Adipocyte (in vitro differentiated cells): ENCODE measurements around the gene TMEM184B.

Experiments used
- DNase-seq: peaks from one replicate; pipeline ENCODE4 v3.0.0-alpha.2; 2015; ENCODE audit warnings: low read depth
- H3K27me3 ChIP-seq: replicated peaks from 2 replicates; pipeline ENCODE4 v1.7.0; 2013; ENCODE audit warnings: mild to moderate bottlenecking, low read length, moderate library complexity; ENCODE audit not compliant: control insufficient read depth, insufficient read depth
- H3K36me3 ChIP-seq: 2 replicates; pipeline ENCODE4 v1.7.0; 2013; ENCODE audit warnings: low read length, mild to moderate bottlenecking, moderate library complexity; ENCODE audit not compliant: control insufficient read depth, insufficient read depth, severe bottlenecking
- H3K4me1 ChIP-seq: 2 replicates; pipeline ENCODE4 v1.7.0; 2013; ENCODE audit warnings: mild to moderate bottlenecking, low read length, moderate library complexity; ENCODE audit not compliant: control insufficient read depth, insufficient read depth
- H3K4me3 ChIP-seq: 2 replicates; pipeline ENCODE4 v1.7.0; 2013; ENCODE audit warnings: mild to moderate bottlenecking, low read length, moderate library complexity
- H3K9ac ChIP-seq: 2 replicates; pipeline ENCODE4 v1.7.0; 2013; ENCODE audit warnings: mild to moderate bottlenecking, low read length, moderate library complexity
- H3K9me3 ChIP-seq: 2 replicates; pipeline ENCODE4 v1.7.0; 2013; ENCODE audit warnings: mild to moderate bottlenecking, low read length, moderate library complexity; ENCODE audit not compliant: control insufficient read depth

TMEM184B gene

DNA sequence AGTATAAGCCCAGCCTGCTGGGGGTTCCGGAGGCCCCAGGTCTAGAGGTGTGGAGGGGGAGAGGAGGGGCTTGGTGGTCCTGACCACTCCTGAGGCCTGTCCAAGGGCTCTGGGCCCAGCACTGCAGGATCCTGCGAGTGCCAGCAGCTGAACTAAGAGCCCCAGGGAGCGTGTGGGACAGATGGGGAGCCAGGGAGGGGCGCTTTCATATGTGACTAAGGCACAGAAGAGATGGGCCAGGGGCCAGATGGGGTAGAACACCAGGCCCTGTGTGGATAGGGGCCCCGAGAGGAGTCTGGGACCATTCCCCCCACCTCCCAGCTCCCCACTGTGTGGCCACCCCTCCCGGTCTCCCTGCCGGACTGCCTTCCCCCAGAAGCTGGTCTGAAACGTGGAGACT, 52.6 kb downstream of the TMEM184B start:
- Histone ChIP-seq H3K4me1 (peaks cover 45% of the 10 kb centered on the region), H3K36me3 (peaks cover 34% of the 10 kb centered on the region), H3K9me3 (no peaks in the 10 kb centered on the region), H3K9ac (peak overlapping the region; percentile 54), H3K27me3 (no peaks in the 10 kb centered on the region), H3K4me3 (no peak overlapping the region)
- DNase-seq: no peak

DNA sequence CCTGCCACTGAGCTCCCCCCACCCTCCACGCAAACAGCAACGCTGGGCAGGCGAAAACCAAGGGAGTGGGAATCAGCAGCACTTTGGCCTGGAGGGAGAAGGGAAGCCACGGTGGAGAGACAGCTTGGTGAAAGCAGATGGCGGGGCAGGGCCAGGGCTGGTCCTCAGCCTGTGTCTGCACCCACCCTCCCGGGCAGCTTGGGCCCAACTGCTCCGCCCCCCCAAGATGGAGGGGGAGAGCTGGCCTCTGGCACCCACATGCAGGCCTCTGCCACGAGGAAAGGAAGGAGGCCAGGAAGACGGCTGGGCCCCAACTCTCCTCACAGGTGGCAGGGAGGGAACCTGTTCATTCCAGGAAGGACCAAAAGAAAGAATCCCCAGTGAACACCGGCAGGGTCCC, 53.2 kb downstream of the TMEM184B start:
- Histone ChIP-seq H3K4me1 (peaks cover 49% of the 10 kb centered on the region), H3K9me3 (no peaks in the 10 kb centered on the region)
- DNase-seq: no peak

DNA sequence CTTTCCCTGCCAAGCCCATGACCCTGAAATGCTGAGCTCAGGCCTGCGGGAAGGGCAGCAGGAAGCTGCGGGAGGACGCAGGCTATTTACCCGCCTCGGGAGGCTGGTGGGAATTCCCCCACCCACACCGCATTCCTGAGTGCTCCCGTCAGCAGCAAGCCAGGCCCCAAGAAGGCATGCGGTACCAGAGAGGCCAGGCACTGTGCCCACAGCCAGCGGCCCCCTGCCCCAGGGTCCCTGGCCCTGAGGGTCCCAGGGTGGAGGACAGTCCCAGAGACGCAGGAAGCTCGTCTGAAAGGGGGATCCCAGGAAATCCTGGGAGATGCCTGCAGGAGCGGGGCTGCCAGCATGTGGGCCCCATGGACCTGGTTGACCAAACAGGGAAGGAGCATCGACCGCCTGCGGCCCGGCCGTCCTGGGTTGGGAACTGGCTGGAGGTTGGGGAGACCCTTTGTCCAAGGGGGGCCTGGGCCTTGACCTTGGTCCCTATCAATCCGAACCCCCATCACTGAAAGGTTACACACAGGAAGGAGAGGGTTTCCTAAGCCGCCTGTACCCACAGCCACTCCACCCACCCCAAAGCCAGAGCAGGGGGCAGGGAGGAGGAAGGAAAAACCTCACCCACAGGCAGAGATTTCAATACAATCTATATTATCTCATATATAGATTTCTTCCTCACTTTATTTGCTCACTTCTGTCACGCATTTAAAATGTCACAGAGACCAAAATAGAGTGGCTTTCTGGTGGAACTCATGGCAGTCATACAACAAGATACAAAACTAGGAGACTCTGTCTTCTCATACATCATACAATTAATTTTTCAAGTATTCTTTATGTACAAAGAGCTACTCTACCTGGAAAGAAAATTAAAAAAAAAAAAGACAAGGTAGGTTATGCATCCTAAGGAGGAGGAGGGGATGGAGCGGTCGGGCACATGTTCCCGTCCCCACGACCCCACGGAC, 53.9 kb downstream of the TMEM184B start:
- H3K9ac ChIP-seq: peak overlapping the region; percentile 67
- peaks cover 24% of the 10 kb centered on the region for H3K36me3 ChIP-seq
- H3K4me1 ChIP-seq: peaks cover 55% of the 10 kb centered on the region
- DNase-seq: peak; percentile 95
- no peaks in the 10 kb centered on the region for H3K9me3 ChIP-seq
- no peaks in the 10 kb centered on the region for H3K27me3 ChIP-seq
- no peak overlapping the region for H3K4me3 ChIP-seq

More for the DNA sequence above, 53.2 kb downstream of the TMEM184B start:
- Histone ChIP-seq H3K36me3 (peaks cover 29% of the 10 kb centered on the region), H3K27me3 (no peaks in the 10 kb centered on the region), H3K4me3 (no peak overlapping the region), H3K9ac (peak overlapping the region; percentile 54)

DNA sequence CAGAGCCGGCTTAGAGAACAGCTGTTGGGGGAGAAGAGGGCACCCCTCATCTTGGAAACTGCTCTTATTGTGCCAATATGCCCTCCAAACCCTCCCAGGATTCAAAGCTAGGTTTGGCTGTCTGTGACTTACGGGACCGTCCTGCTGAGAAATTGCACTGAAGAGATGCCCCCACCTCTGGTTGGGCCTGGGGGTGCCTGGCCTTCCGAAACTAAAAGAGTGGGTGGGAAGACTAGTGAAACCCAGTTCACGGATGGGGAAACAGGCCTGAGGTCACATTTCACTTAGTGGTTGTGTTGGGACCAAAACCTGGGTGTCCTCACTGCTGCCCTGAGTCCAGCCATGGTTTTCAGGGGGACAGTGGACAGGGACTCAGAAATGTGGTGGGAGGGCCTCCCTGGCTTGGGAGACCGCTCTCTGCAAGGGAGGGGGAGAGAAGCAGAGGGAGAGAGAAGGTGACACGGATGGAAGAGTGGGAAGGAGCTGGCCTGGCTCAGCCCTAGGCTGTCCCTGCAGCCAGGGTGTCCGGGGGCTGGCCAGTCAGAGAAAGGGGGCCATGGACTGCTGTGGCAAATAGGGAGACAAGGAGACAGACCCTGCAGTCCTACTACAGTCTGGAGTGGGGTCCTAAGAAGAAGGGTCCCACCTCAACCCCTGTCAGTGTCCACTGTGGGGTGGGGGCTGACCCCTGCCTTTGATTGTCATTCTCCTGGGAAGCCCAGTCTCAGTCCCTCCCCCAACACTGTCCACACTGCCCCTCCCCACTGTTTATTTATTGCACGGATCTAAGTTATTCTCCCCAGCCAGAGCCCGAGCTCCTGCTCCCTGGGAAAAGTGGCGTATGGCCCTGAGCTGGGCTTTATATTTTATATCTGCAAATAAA, 57.4 kb downstream of the TMEM184B start:
- Histone ChIP-seq H3K4me3 (no peak overlapping the region), H3K4me1 (peaks cover 45% of the 10 kb centered on the region), H3K36me3 (peaks cover 9% of the 10 kb centered on the region), H3K9me3 (no peaks in the 10 kb centered on the region), H3K27me3 (no peaks in the 10 kb centered on the region), H3K9ac (no peak overlapping the region)
- DNase-seq: no peak

DNA sequence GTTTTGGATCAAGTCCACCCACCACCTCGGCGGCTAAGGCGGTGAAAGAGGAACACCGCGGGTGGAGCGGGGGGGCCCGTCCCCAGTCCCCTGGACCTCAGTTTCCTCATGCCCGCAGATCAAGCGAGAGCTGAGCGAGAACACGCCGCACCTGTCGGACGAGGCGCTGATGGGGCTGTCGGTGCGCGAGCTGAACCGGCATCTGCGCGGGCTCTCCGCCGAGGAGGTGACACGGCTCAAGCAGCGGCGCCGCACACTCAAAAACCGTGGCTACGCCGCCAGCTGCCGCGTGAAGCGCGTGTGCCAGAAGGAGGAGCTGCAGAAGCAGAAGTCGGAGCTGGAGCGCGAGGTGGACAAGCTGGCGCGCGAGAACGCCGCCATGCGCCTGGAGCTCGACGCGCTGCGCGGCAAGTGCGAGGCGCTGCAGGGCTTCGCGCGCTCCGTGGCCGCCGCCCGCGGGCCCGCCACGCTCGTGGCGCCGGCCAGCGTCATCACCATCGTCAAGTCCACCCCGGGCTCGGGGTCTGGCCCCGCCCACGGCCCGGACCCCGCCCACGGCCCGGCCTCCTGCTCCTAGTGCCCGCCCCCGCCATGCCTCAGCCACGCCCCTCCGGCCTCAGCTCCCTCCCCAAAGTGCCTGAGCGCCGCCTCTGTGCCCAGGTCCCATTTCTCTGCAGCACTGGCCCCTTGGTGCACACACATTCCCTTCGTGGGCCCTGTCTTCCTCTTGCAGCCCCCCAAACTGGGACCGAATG, 58.3 kb downstream of the TMEM184B start:
- H3K27me3 ChIP-seq: no peaks in the 10 kb centered on the region
- H3K4me1 ChIP-seq: peaks cover 36% of the 10 kb centered on the region
- peak overlapping the region; percentile 51 for H3K4me3 ChIP-seq
- no peaks in the 10 kb centered on the region for H3K9me3 ChIP-seq
- peak; percentile 72 for DNase-seq
- peak overlapping the region; percentile 33 for H3K9ac ChIP-seq
- H3K36me3 ChIP-seq: peaks cover 9% of the 10 kb centered on the region

DNA sequence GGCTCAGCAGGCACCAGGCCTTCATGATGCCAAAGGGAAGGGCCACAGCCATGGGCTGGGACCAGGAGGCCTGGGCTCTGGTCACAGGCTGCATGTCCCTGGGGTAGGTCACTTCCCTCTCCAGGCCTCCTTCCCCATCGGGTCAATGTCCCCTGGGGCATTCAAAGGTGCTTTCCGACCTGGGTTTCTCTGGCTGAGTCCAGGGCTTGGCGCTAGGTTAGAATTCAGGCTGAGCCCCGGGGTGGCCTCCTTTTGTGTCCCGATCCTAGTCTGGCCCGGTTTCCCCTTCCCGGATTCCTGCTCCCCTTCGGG, 58.9 kb downstream of the TMEM184B start:
- Histone ChIP-seq H3K9ac (peak overlapping the region; percentile 33), H3K36me3 (peaks cover 9% of the 10 kb centered on the region), H3K27me3 (no peaks in the 10 kb centered on the region), H3K4me1 (peaks cover 30% of the 10 kb centered on the region), H3K9me3 (no peaks in the 10 kb centered on the region), H3K4me3 (peak overlapping the region; percentile 51)
- DNase-seq: no peak

DNA sequence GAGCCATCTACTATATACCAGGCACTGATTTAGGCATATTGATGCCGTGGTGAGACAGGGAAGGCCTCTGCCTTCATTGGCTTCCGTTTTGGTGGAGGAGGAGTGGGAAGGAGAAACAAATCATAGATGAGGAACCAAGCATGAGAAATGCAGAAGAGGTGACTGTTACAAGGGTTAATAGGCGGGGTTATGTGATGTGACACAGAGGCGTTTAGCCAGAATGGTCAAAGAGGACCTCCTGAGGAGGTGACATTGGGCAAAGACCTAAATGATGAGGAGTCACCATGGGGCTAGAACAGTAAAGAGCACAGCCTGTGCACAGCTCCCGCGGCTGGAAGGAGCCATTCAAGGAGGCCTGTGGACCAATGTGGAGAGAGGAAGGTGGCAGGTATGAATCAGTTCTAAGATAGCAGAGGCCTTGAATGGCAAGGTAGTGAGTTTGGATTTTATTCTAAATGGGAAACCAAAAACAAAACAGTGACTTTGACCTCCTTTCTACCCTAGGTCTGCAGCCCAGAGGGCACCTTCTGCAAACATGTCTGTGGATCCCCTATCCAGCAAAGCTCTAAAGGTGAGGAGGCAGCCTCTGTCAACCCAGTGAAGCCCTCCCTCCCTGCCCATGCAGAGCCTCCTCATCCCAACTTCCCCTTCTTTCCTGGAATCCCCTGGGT, 59.4 kb downstream of the TMEM184B start:
- no peak overlapping the region for H3K4me3 ChIP-seq
- H3K4me1 ChIP-seq: peaks cover 25% of the 10 kb centered on the region
- H3K9me3 ChIP-seq: no peaks in the 10 kb centered on the region
- H3K27me3 ChIP-seq: no peaks in the 10 kb centered on the region
- peaks cover 9% of the 10 kb centered on the region for H3K36me3 ChIP-seq
- H3K9ac ChIP-seq: peak overlapping the region; percentile 33
- no peak for DNase-seq

DNA sequence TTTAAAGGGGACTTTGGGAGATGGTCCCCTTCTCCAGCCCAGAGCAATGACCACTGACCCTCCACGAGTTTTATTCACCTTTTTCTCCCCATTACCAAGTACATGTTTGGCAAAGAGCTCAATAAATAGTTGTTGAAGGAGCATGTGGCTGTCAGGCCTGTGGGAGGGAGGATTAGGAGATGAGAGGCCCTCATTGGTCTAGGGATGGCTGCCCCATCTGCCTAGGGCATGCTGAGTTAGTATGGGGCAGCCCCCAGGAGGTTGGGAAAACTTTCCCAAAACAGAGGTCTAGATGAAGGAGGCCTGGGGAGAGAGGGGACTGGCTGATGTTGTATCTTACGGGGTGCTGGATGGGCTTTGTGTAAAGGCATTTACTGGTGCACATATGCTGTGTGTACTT, 60.4 kb downstream of the TMEM184B start:
- H3K4me1 ChIP-seq: peaks cover 16% of the 10 kb centered on the region
- no peak for DNase-seq
- peaks cover 9% of the 10 kb centered on the region for H3K36me3 ChIP-seq
- H3K9ac ChIP-seq: no peak overlapping the region
- H3K9me3 ChIP-seq: no peaks in the 10 kb centered on the region
- no peaks in the 10 kb centered on the region for H3K27me3 ChIP-seq
- no peak overlapping the region for H3K4me3 ChIP-seq

DNA sequence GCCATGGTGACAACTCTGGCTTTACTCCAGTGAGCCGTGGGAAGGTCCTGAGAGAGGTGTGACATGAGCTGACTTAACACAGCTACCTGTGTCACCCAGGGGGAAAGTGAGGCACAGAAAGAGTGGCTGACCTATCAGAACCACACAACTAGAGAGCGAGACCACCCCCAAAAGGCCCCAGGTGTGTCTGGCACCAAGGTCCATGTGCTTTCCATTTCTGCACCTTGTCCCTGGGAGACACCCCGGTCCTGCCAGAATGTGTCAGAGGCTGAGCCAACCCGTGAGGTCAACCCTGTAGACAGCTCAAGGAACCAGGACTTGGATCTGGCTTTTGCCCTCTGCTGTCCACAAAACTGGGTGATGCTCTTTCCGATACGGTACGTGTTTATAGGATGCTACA, 61.3 kb downstream of the TMEM184B start:
- no peak for DNase-seq
- Histone ChIP-seq H3K9ac (no peak overlapping the region), H3K4me1 (peaks cover 16% of the 10 kb centered on the region), H3K36me3 (peaks cover 7% of the 10 kb centered on the region), H3K27me3 (no peaks in the 10 kb centered on the region), H3K9me3 (no peaks in the 10 kb centered on the region), H3K4me3 (no peak overlapping the region)

DNA sequence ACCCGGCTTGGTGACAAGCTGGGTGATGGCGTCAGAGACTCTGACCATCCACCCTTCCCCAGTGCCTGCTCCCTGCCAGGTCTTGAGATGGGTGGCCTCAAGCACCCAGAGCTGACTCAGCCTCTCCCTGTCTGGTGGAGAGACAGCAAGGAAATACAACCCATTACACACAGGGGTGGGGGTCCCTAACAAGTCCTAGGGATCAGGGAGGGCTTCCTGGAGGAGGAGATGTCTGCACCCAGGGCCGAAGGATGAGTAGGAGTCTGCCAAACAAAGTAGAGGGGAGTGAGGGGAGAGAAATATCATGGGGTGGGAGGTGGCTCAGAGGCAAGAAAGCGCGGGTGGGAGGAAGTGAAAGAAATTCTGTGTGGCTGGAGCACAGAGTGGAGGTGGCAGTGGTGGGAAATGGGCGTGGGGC, 64.2 kb downstream of the TMEM184B start:
- no peak for DNase-seq
- Histone ChIP-seq H3K27me3 (no peaks in the 10 kb centered on the region), H3K9ac (peak overlapping the region; percentile 17), H3K9me3 (no peaks in the 10 kb centered on the region), H3K4me3 (no peak overlapping the region), H3K36me3 (no peaks in the 10 kb centered on the region), H3K4me1 (peaks cover 25% of the 10 kb centered on the region)
